ENCODE data around the gene GRK2. TPM values are rescaled to one million over a fixed set of nuclear protein-coding genes. Genes with fewer than 3 reads are reported as not detected.

The GRK2 gene
- polyA plus RNA-seq, 1 donor (not counting 4 experiments of a cell fraction or from before 2014, with no cell fraction given): 21.1 TPM

GRCh38 chr11:67280788-67281551, 14.7 kb downstream of the GRK2 start:
- H3K9me3 ChIP-seq (ENCODE audit: control insufficient read depth, low read depth, low read length): no peaks in the 10 kb centered on the region
- H3K4me2 ChIP-seq (ENCODE audit: control insufficient read depth, extremely low read depth, insufficient read depth, low read depth, low read length): no peak overlapping the region
- no peak overlapping the region for H3K27ac ChIP-seq (ENCODE audit: control insufficient read depth, insufficient read depth, low read length)
- peaks cover 15% of the 10 kb centered on the region for H3K4me1 ChIP-seq (ENCODE audit: control insufficient read depth, extremely low read depth, insufficient read depth, low read length)
- no peaks in the 10 kb centered on the region for H3K9me1 ChIP-seq (ENCODE audit: control insufficient read depth, extremely low read depth, insufficient read depth, low read length)
- peaks cover 20% of the 10 kb centered on the region for H3K79me2 ChIP-seq (ENCODE audit: control insufficient read depth, insufficient read depth, low read length)
- no peaks in the 10 kb centered on the region for H4K20me1 ChIP-seq (ENCODE audit: control insufficient read depth, extremely low read depth, insufficient read depth, low read length)
- no peak for TF ChIP-seq CTCF (optimal IDR thresholded peaks at IDR 0.05 in 1 of 3, IDR thresholded peaks at IDR 0.05 in 1 of 3, conservative IDR thresholded peaks at IDR 0.05 in 1 of 3; ENCODE audit: extremely low read depth in 1 of 3, insufficient read depth in 2 of 3, low read length in 3 of 3)
- TF ChIP-seq EZH2 (IDR thresholded peaks at IDR 0.05; ENCODE audit: low read length): no peak
- FAIRE-seq (no peak), DNase-seq (ENCODE audit: low read depth, low spot score) (no peak)
- H3K27me3 ChIP-seq (ENCODE audit: control insufficient read depth, extremely low read depth, insufficient read depth, low read length): no peaks in the 10 kb centered on the region
- no peak overlapping the region for H3K4me3 ChIP-seq (ENCODE audit: control insufficient read depth in 2 of 3, extremely low read depth in 1 of 3, insufficient read depth in 2 of 3, low read depth in 1 of 3, low read length in 3 of 3)
- H2AFZ ChIP-seq (ENCODE audit: control insufficient read depth, low read length): no peak overlapping the region
- no peak overlapping the region for H3K9ac ChIP-seq (ENCODE audit: control insufficient read depth, extremely low read depth, insufficient read depth, low read length)
- H3K36me3 ChIP-seq (ENCODE audit: control insufficient read depth in 2 of 2, extremely low read depth in 1 of 2, insufficient read depth in 2 of 2, low read length in 2 of 2): peaks cover 44 to 59% of the 10 kb centered on the region in 2 experiments
- dilution Hi-C loops (cut with MboI; ENCODE audit: extremely low pct_ligation_motif_present, low sequenced_read_pairs): no loop called here

- H3K4me1 ChIP-seq (ENCODE audit: control insufficient read depth, extremely low read depth, insufficient read depth, low read length): peaks cover 13% of the 10 kb centered on the region
Measured at GRCh38 chr11:67281552-67282150, 15.4 kb downstream of the GRK2 start.

More at GRCh38 chr11:67281552-67282150, 15.4 kb downstream of the GRK2 start:
- no peak for TF ChIP-seq CTCF (optimal IDR thresholded peaks at IDR 0.05 in 1 of 3, IDR thresholded peaks at IDR 0.05 in 1 of 3, conservative IDR thresholded peaks at IDR 0.05 in 1 of 3; ENCODE audit: extremely low read depth in 1 of 3, insufficient read depth in 2 of 3, low read length in 3 of 3)
- no peak for TF ChIP-seq EZH2 (IDR thresholded peaks at IDR 0.05; ENCODE audit: low read length)
- H3K9me3 ChIP-seq (ENCODE audit: control insufficient read depth, low read depth, low read length): no peaks in the 10 kb centered on the region
- H3K36me3 ChIP-seq (ENCODE audit: control insufficient read depth in 2 of 2, extremely low read depth in 1 of 2, insufficient read depth in 2 of 2, low read length in 2 of 2): peaks cover 45 to 59% of the 10 kb centered on the region in 2 experiments
- peaks cover 14% of the 10 kb centered on the region for H3K79me2 ChIP-seq (ENCODE audit: control insufficient read depth, insufficient read depth, low read length)
- H3K4me2 ChIP-seq (ENCODE audit: control insufficient read depth, extremely low read depth, insufficient read depth, low read depth, low read length): no peak overlapping the region
- H2AFZ ChIP-seq (ENCODE audit: control insufficient read depth, low read length): no peak overlapping the region
- no peaks in the 10 kb centered on the region for H4K20me1 ChIP-seq (ENCODE audit: control insufficient read depth, extremely low read depth, insufficient read depth, low read length)
- FAIRE-seq (no peak), DNase-seq (ENCODE audit: low read depth, low spot score) (no peak)
- no peaks in the 10 kb centered on the region for H3K27me3 ChIP-seq (ENCODE audit: control insufficient read depth, extremely low read depth, insufficient read depth, low read length)
- no peak overlapping the region for H3K9ac ChIP-seq (ENCODE audit: control insufficient read depth, extremely low read depth, insufficient read depth, low read length)
- H3K4me3 ChIP-seq (ENCODE audit: control insufficient read depth in 2 of 3, extremely low read depth in 1 of 3, insufficient read depth in 2 of 3, low read depth in 1 of 3, low read length in 3 of 3): no peak overlapping the region
- H3K9me1 ChIP-seq (ENCODE audit: control insufficient read depth, extremely low read depth, insufficient read depth, low read length): no peaks in the 10 kb centered on the region
- dilution Hi-C loops (cut with MboI; ENCODE audit: extremely low pct_ligation_motif_present, low sequenced_read_pairs): no loop called here
- H3K27ac ChIP-seq (ENCODE audit: control insufficient read depth, insufficient read depth, low read length): no peak overlapping the region

Data from keratinocyte (primary cell).